ENCODE measurements around the gene ACO2.

Gene ACO2

GRCh38 chr22:41471568-41471967 lies 2.7 kb downstream of the ACO2 start:
- no peak for TF ChIP-seq GATA1 (IDR thresholded peaks at IDR 0.05; ENCODE audit: low read depth, low read length)
- no peak for TF ChIP-seq POLR2A (IDR thresholded peaks at IDR 0.05; ENCODE audit: low read length)
- no peak for DNase-seq

- DNase-seq, result no peak
- TF ChIP-seq POLR2A (IDR thresholded peaks at IDR 0.05; ENCODE audit: low read length), result no peak
- TF ChIP-seq GATA1 (IDR thresholded peaks at IDR 0.05; ENCODE audit: low read depth, low read length), result no peak
Measured at GRCh38 chr22:41474872-41475451, 6.0 kb downstream of the ACO2 start.

- no peak for DNase-seq
- TF ChIP-seq POLR2A (IDR thresholded peaks at IDR 0.05; ENCODE audit: low read length) (no peak), GATA1 (IDR thresholded peaks at IDR 0.05; ENCODE audit: low read depth, low read length) (no peak)
Measured at GRCh38 chr22:41478473-41478872, 9.6 kb downstream of the ACO2 start.

- no peak for DNase-seq
- no peak for TF ChIP-seq POLR2A (IDR thresholded peaks at IDR 0.05; ENCODE audit: low read length)
Measured at GRCh38 chr22:41478891-41479521, 10.1 kb downstream of the ACO2 start.

- TF ChIP-seq POLR2A (IDR thresholded peaks at IDR 0.05; ENCODE audit: low read length), result no peak
- no peak for TF ChIP-seq GATA1 (IDR thresholded peaks at IDR 0.05; ENCODE audit: low read depth, low read length)
- no peak for DNase-seq
Measured at GRCh38 chr22:41479671-41480396, 10.9 kb downstream of the ACO2 start.

- TF ChIP-seq GATA1 (IDR thresholded peaks at IDR 0.05; ENCODE audit: low read depth, low read length), result no peak
- TF ChIP-seq POLR2A (IDR thresholded peaks at IDR 0.05; ENCODE audit: low read length), result no peak
- DNase-seq, result no peak
Measured at GRCh38 chr22:41480397-41480735, 11.4 kb downstream of the ACO2 start.

GRCh38 chr22:41481131-41481830 lies 12.4 kb downstream of the ACO2 start:
- TF ChIP-seq GATA1 (IDR thresholded peaks at IDR 0.05; ENCODE audit: low read depth, low read length), result no peak
- TF ChIP-seq POLR2A (IDR thresholded peaks at IDR 0.05; ENCODE audit: low read length), result no peak
- DNase-seq, result peak in 1 of 2 experiments; percentile 23

- DNase-seq, result no peak
- TF ChIP-seq GATA1 (IDR thresholded peaks at IDR 0.05; ENCODE audit: low read depth, low read length) (no peak), POLR2A (IDR thresholded peaks at IDR 0.05; ENCODE audit: low read length) (no peak)
Measured at GRCh38 chr22:41481925-41482318, 13.0 kb downstream of the ACO2 start.

GRCh38 chr22:41482319-41482935 lies 13.5 kb downstream of the ACO2 start:
- no peak for DNase-seq
- TF ChIP-seq GATA1 (IDR thresholded peaks at IDR 0.05; ENCODE audit: low read depth, low read length) (no peak), POLR2A (IDR thresholded peaks at IDR 0.05; ENCODE audit: low read length) (no peak)

GRCh38 chr22:41485033-41485432 lies 16.1 kb downstream of the ACO2 start:
- TF ChIP-seq POLR2A (IDR thresholded peaks at IDR 0.05; ENCODE audit: low read length) (no peak), GATA1 (IDR thresholded peaks at IDR 0.05; ENCODE audit: low read depth, low read length) (no peak)
- DNase-seq, result no peak

GRCh38 chr22:41487037-41487935 lies 18.4 kb downstream of the ACO2 start:
- TF ChIP-seq POLR2A (IDR thresholded peaks at IDR 0.05; ENCODE audit: low read length) (no peak), GATA1 (IDR thresholded peaks at IDR 0.05; ENCODE audit: low read depth, low read length) (no peak)
- peak in 1 of 2 experiments; percentile 26 for DNase-seq

GRCh38 chr22:41488076-41488475 lies 19.2 kb downstream of the ACO2 start:
- DNase-seq, result no peak

More at GRCh38 chr22:41488076-41488475, 19.2 kb downstream of the ACO2 start:
- TF ChIP-seq POLR2A (IDR thresholded peaks at IDR 0.05; ENCODE audit: low read length), result no peak
- no peak for TF ChIP-seq GATA1 (IDR thresholded peaks at IDR 0.05; ENCODE audit: low read depth, low read length)
